H9 (cell line): ENCODE measurements around the gene MED13L. TPM values are rescaled to one million over a fixed set of nuclear protein-coding genes. Genes with fewer than 3 reads are reported as not detected.

ENCODE experiments used
- DNase-seq: peaks from one replicate; pipeline ENCODE4 v3.0.0-alpha.2; 2017
- H2AFZ ChIP-seq: one replicate; pipeline ENCODE4 v1.6.1; 2013; ENCODE audit warnings: mild to moderate bottlenecking, low read length, control low read depth, moderate library complexity
- H2AK5ac ChIP-seq: 2 replicates; pipeline ENCODE4 v1.6.1; 2013; ENCODE audit warnings: low read length, control low read depth, mixed read lengths; ENCODE audit not compliant: insufficient read length
- H2BK120ac ChIP-seq: one replicate; pipeline ENCODE4 v1.6.1; 2013; ENCODE audit warnings: low read depth, mild to moderate bottlenecking, low read length, control low read depth, inconsistent platforms; ENCODE audit not compliant: poor library complexity, severe bottlenecking
- H2BK12ac ChIP-seq: 2 replicates; pipeline ENCODE4 v1.6.1; 2013; ENCODE audit warnings: low read length, control low read depth, mixed read lengths, low read depth; ENCODE audit not compliant: insufficient read length
- H2BK15ac ChIP-seq: 2 replicates; pipeline ENCODE4 v1.6.1; 2013; ENCODE audit warnings: low read depth, low read length, control low read depth
- H2BK20ac ChIP-seq: one replicate; pipeline ENCODE4 v1.6.1; 2013; ENCODE audit warnings: low read depth, mild to moderate bottlenecking, low read length, control low read depth, inconsistent platforms; ENCODE audit not compliant: poor library complexity, severe bottlenecking
- H2BK5ac ChIP-seq: 2 replicates; pipeline ENCODE4 v1.6.1; 2013; ENCODE audit warnings: low read length, control low read depth, mixed read lengths; ENCODE audit not compliant: insufficient read length
- H3K14ac ChIP-seq: 2 replicates; pipeline ENCODE4 v1.6.1; 2013; ENCODE audit warnings: low read length, control low read depth; ENCODE audit not compliant: insufficient read depth
- H3K18ac ChIP-seq: 2 replicates; pipeline ENCODE4 v1.6.1; 2013; ENCODE audit warnings: low read depth, mild to moderate bottlenecking, mixed read lengths, low read length, control low read depth; ENCODE audit not compliant: insufficient read length
- H3K23ac ChIP-seq: 2 replicates; pipeline ENCODE4 v1.6.1; 2013; ENCODE audit warnings: low read length, control low read depth, mixed read lengths, low read depth; ENCODE audit not compliant: insufficient read length
- H3K23me2 ChIP-seq: 2 replicates; pipeline ENCODE4 v1.6.1; 2013; ENCODE audit warnings: low read depth, mild to moderate bottlenecking, mixed read lengths, low read length, control low read depth; ENCODE audit not compliant: insufficient read length, poor library complexity, severe bottlenecking
- H3K27ac ChIP-seq: 2 replicates; pipeline ENCODE4 v1.5.1; 2013; ENCODE audit warnings: low read length, control low read depth, mixed read lengths, low read depth; ENCODE audit not compliant: insufficient read length
- H3K27me3 ChIP-seq: 2 replicates; pipeline ENCODE4 v1.6.1; 2013; ENCODE audit warnings: low read length, control low read depth, inconsistent platforms; ENCODE audit not compliant: insufficient read depth
- H3K4ac ChIP-seq: 2 replicates; pipeline ENCODE4 v1.6.1; 2013; ENCODE audit warnings: low read depth, mild to moderate bottlenecking, control low read depth, inconsistent platforms, low read length, moderate library complexity
- H3K4me1 ChIP-seq: 2 replicates; pipeline ENCODE4 v1.6.1; 2013; ENCODE audit warnings: low read length, control low read depth, inconsistent platforms; ENCODE audit not compliant: insufficient read depth
- H3K4me2 ChIP-seq: 2 replicates; pipeline ENCODE4 v1.6.1; 2013; ENCODE audit warnings: low read length, control low read depth, mixed read lengths; ENCODE audit not compliant: insufficient read length, insufficient read depth
- H3K56ac ChIP-seq: 2 replicates; pipeline ENCODE4 v1.6.1; 2013; ENCODE audit warnings: low read depth, mild to moderate bottlenecking, mixed read lengths, low read length, control low read depth; ENCODE audit not compliant: insufficient read length
- H3K79me1 ChIP-seq: 2 replicates; pipeline ENCODE4 v1.6.1; 2013; ENCODE audit warnings: low read depth, mild to moderate bottlenecking, moderate library complexity, low read length, control low read depth, inconsistent platforms; ENCODE audit not compliant: insufficient read depth, poor library complexity, severe bottlenecking
- H3K79me2 ChIP-seq: 2 replicates; pipeline ENCODE4 v1.6.1; 2013; ENCODE audit warnings: low read length, control low read depth, inconsistent platforms; ENCODE audit not compliant: insufficient read depth
- H3K9ac ChIP-seq: 2 replicates; pipeline ENCODE4 v1.6.1; 2013; ENCODE audit warnings: low read length, control low read depth, mixed read lengths; ENCODE audit not compliant: insufficient read length; ENCODE audit errors: extremely low read depth
- H3K9me3 ChIP-seq: one replicate; pipeline ENCODE4 v1.6.1; 2013; ENCODE audit warnings: low read depth, low read length, inconsistent platforms; ENCODE audit not compliant: control insufficient read depth
- H3T11ph ChIP-seq: one replicate; pipeline ENCODE4 v1.6.1; 2013; ENCODE audit warnings: mild to moderate bottlenecking, low read length, control low read depth, inconsistent platforms
- H4K20me1 ChIP-seq: one replicate; pipeline ENCODE4 v1.6.1; 2013; ENCODE audit not compliant: control insufficient read depth, insufficient read length, insufficient read depth
- H4K5ac ChIP-seq: 2 replicates; pipeline ENCODE4 v1.6.1; 2013; ENCODE audit warnings: low read depth, mild to moderate bottlenecking, mixed read lengths, low read length, control low read depth; ENCODE audit not compliant: insufficient read length
- H4K8ac ChIP-seq: replicated peaks from 2 replicates; pipeline ENCODE4 v1.6.1; 2013; ENCODE audit warnings: low read length, control low read depth, mixed read lengths, low read depth; ENCODE audit not compliant: insufficient read length
- H4K91ac ChIP-seq: 2 replicates; pipeline ENCODE4 v1.6.1; 2013; ENCODE audit warnings: low read depth, mild to moderate bottlenecking, moderate library complexity, mixed read lengths, low read length, control low read depth; ENCODE audit not compliant: insufficient read length
- H3K27ac Mint-ChIP-seq, 3 experiments: 2 replicates in 2 of 3; 3 replicates in 1 of 3; pipeline ENCODE4 v1.8.0; 2020 to 2021; ENCODE audit warnings: mixed read lengths in 3 of 3, mild to moderate bottlenecking in 1 of 3, moderate library complexity in 1 of 3
- H3K27me3 Mint-ChIP-seq: 2 replicates; pipeline ENCODE4 v1.8.0; 2021; ENCODE audit warnings: low read depth, mild to moderate bottlenecking, moderate library complexity, mixed read lengths
- H3K36me3 Mint-ChIP-seq, 3 experiments: 2 replicates in 2 of 3; 3 replicates in 1 of 3; pipeline ENCODE4 v1.8.0; 2020 to 2021; ENCODE audit warnings: low read depth in 3 of 3, mixed read lengths in 3 of 3; ENCODE audit not compliant: insufficient read depth in 1 of 3
- H3K4me1 Mint-ChIP-seq, 2 experiments: 2 replicates each; pipeline ENCODE4 v1.8.0; 2020; ENCODE audit warnings: mixed read lengths in 2 of 2
- H3K4me3 Mint-ChIP-seq, 2 experiments: 2 replicates in 1 of 2; 3 replicates in 1 of 2; pipeline ENCODE4 v1.8.0; 2020 to 2021; ENCODE audit warnings: mild to moderate bottlenecking in 2 of 2, mixed read lengths in 2 of 2, moderate library complexity in 1 of 2
- H3K9me3 Mint-ChIP-seq, 2 experiments: 2 replicates in 1 of 2; 3 replicates in 1 of 2; pipeline ENCODE4 v1.8.0; 2020; ENCODE audit warnings: mild to moderate bottlenecking in 2 of 2, mixed read lengths in 2 of 2, moderate library complexity in 1 of 2
- WGBS: extraction: QIAGEN DNeasy Blood & Tissue Kit; methylation state at CpG from one replicate; pipeline ENCODE4 v1.1.7; 2013; ENCODE audit warnings: missing lambda C conversion rate, low lambda C conversion rate, mixed read lengths; ENCODE audit not compliant: insufficient read length; ENCODE audit errors: extremely low coverage; 5-methylcytosine and 5-hydroxymethylcytosine counted together
- total RNA-seq: library from RNA; stranded (reverse); gene quantifications from 2 replicates; pipeline ENCODE4 v1.2.1, GENCODE V29; 2021
- TF ChIP-seq, protein P1 (sequence below): fragments of 200-600 bp; sonication (generic); conservative IDR thresholded peaks from 3 replicates; pipeline ENCODE4 v1.8.0; 2021; ENCODE audit warnings: antibody characterized with exemption, mild to moderate bottlenecking

The MED13L gene
- total RNA-seq, 1 experiment from 2014 or later = 52.4 TPM

DNA sequence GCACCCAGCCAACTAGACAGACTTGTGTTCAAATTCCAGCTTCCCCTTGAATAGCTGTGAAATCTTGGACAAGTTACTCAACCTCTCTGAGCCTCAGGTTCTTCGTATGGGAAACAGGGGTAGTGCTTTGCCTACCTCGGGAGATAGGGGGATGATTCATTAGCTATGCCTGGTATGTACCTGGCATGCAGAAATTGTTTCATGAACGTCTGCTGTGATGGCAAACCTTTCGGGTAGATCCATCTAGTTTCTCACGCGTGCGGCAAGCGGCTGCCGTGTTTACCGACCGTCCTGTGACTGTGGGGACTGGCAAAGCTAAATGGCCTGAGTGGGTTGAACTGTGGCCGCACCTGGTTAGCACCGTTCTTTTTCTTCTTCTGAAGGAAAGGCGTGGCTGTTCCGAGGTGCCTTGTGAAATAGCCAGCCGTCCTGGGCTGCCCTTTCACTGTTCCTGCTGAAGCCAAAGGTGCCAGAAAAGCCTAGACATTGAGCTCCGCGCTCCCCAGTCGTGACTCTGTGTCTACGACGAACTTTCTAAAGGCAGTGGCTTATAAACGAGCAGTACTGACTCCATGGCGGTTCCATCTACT, 40.6 kb upstream of the MED13L start:
- Histone ChIP-seq H3K56ac (no peak overlapping the region), H2BK12ac (no peak overlapping the region), H3K79me1 (no peaks in the 10 kb centered on the region), H2AK5ac (no peak overlapping the region), H3K23ac (no peak overlapping the region), H2BK15ac (no peak overlapping the region), H3K4me1 (no peaks in the 10 kb centered on the region), H2BK120ac (no peak overlapping the region), H4K5ac (no peak overlapping the region), H3K27ac (no peak overlapping the region), H3K9ac (no peak overlapping the region), H3K14ac (no peak overlapping the region), H3K23me2 (no peaks in the 10 kb centered on the region), H3K27me3 (no peaks in the 10 kb centered on the region), H3K18ac (no peak overlapping the region), H2AFZ (no peak overlapping the region), H4K20me1 (no peaks in the 10 kb centered on the region), H3K79me2 (no peaks in the 10 kb centered on the region), H3K4me2 (no peak overlapping the region), H3T11ph (no peak overlapping the region), H2BK5ac (no peak overlapping the region), H4K91ac (no peak overlapping the region), H4K8ac (no peak overlapping the region), H3K9me3 (no peaks in the 10 kb centered on the region), H3K4ac (no peak overlapping the region), H2BK20ac (no peak overlapping the region)
- TF ChIP-seq, protein P1, sequence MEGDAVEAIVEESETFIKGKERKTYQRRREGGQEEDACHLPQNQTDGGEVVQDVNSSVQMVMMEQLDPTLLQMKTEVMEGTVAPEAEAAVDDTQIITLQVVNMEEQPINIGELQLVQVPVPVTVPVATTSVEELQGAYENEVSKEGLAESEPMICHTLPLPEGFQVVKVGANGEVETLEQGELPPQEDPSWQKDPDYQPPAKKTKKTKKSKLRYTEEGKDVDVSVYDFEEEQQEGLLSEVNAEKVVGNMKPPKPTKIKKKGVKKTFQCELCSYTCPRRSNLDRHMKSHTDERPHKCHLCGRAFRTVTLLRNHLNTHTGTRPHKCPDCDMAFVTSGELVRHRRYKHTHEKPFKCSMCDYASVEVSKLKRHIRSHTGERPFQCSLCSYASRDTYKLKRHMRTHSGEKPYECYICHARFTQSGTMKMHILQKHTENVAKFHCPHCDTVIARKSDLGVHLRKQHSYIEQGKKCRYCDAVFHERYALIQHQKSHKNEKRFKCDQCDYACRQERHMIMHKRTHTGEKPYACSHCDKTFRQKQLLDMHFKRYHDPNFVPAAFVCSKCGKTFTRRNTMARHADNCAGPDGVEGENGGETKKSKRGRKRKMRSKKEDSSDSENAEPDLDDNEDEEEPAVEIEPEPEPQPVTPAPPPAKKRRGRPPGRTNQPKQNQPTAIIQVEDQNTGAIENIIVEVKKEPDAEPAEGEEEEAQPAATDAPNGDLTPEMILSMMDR = no peak
- Mint-ChIP-seq H3K4me1 (peaks cover 7 to 12% of the 10 kb centered on the region in 2 experiments), H3K9me3 (peaks cover 0 to 4% of the 10 kb centered on the region in 2 experiments; a peak in 1 of 5 replicates), H3K4me3 (no peak overlapping the region), H3K27ac (no peak overlapping the region), H3K36me3 (no peaks in the 10 kb centered on the region), H3K27me3 (peaks cover 5% of the 10 kb centered on the region)
- DNase-seq = no peak
- WGBS = no CpG with 5 or more reads among the region's 23 CpGs
